Central memory CD8-positive, alpha-beta T cell (primary cell): ENCODE measurements around the gene HPCAL1.
A peak's percentile ranks its signal among the peaks of the same experiment; 100 is the strongest.

Experiments
- ATAC-seq: fragments of 150-1000 bp; cut with Tn5 transposase; replicated peaks from 2 replicates; pipeline ENCODE4 v1.10.0; 2022; ENCODE audit warnings: mild to moderate bottlenecking, moderate FRiP score, moderate number of reproducible peaks; ENCODE audit not compliant: poor library complexity, severe bottlenecking; ENCODE audit errors: extremely low read depth
- DNase-seq, 2 donors: peaks; one replicate each; pipeline ENCODE4 v3.0.0; 2021; ENCODE audit warnings: low spot score in 2 of 2
- H3K27ac Mint-ChIP-seq: one replicate; pipeline ENCODE4 v1.8.0; 2022; ENCODE audit warnings: low read depth, mild to moderate bottlenecking, moderate library complexity, mixed read lengths
- H3K27me3 Mint-ChIP-seq: one replicate; pipeline ENCODE4 v1.8.0; 2022; ENCODE audit warnings: mixed read lengths
- H3K36me3 Mint-ChIP-seq: one replicate; pipeline ENCODE4 v1.8.0; 2022; ENCODE audit warnings: mild to moderate bottlenecking, moderate library complexity, mixed read lengths; ENCODE audit not compliant: insufficient read depth
- H3K4me1 Mint-ChIP-seq: one replicate; pipeline ENCODE4 v1.8.0; 2022; ENCODE audit warnings: mixed read lengths
- H3K4me3 Mint-ChIP-seq: one replicate; pipeline ENCODE4 v1.8.0; 2022; ENCODE audit warnings: mild to moderate bottlenecking, moderate library complexity, mixed read lengths
- H3K9me3 Mint-ChIP-seq: one replicate; pipeline ENCODE4 v1.8.0; 2022; ENCODE audit warnings: mixed read lengths

HPCAL1 gene

GRCh38 chr2:10419553-10420257 lies 117.0 kb downstream of the HPCAL1 start:
- H3K36me3 Mint-ChIP-seq = peaks cover 31% of the 10 kb centered on the region
- no peak overlapping the region for H3K27ac Mint-ChIP-seq
- H3K9me3 Mint-ChIP-seq = no peaks in the 10 kb centered on the region
- no peak overlapping the region for H3K4me3 Mint-ChIP-seq
- peaks cover 3% of the 10 kb centered on the region for H3K4me1 Mint-ChIP-seq
- ATAC-seq (no peak), DNase-seq (no peak)
- H3K27me3 Mint-ChIP-seq = no peaks in the 10 kb centered on the region

DNA sequence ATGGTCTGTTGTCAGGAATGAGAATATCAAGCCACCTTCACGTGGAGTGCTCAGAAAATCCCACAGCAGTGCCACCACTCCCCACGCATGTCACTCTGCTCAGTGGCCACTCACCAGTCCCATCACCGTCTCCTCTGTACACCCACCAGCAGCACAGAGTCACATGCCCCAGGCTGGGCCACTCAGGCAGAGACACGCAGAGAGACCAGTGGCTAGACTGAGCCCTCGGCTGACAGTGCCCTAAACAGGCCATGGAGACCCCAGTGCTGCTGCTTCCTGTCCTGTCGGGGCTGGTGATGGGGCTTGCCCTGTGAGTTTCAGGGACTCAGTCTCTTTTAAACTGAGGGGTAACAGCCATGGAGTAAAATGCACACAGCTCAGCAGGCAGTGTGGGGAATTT lies 119.5 kb downstream of the HPCAL1 start:
- peaks cover 31% of the 10 kb centered on the region for H3K36me3 Mint-ChIP-seq
- H3K27ac Mint-ChIP-seq = no peak overlapping the region

GRCh38 chr2:10422732-10423399 lies 120.2 kb downstream of the HPCAL1 start:
- no peak overlapping the region for H3K4me3 Mint-ChIP-seq
- H3K27me3 Mint-ChIP-seq = no peaks in the 10 kb centered on the region
- ATAC-seq = no peak
- no peaks in the 10 kb centered on the region for H3K9me3 Mint-ChIP-seq
- DNase-seq = no peak
- no peaks in the 10 kb centered on the region for H3K4me1 Mint-ChIP-seq
- H3K27ac Mint-ChIP-seq = no peak overlapping the region
- H3K36me3 Mint-ChIP-seq = peaks cover 33% of the 10 kb centered on the region

More for the DNA sequence above, 119.5 kb downstream of the HPCAL1 start:
- DNase-seq = no peak
- Mint-ChIP-seq H3K9me3 (no peaks in the 10 kb centered on the region), H3K4me1 (peaks cover 3% of the 10 kb centered on the region), H3K27me3 (no peaks in the 10 kb centered on the region), H3K4me3 (no peak overlapping the region)
- ATAC-seq = no peak

- H3K27ac Mint-ChIP-seq = no peak overlapping the region
- no peaks in the 10 kb centered on the region for H3K9me3 Mint-ChIP-seq
- DNase-seq (no peak), ATAC-seq (no peak)
- H3K4me3 Mint-ChIP-seq = no peak overlapping the region
- peaks cover 35% of the 10 kb centered on the region for H3K36me3 Mint-ChIP-seq
- H3K27me3 Mint-ChIP-seq = no peaks in the 10 kb centered on the region
- H3K4me1 Mint-ChIP-seq = no peaks in the 10 kb centered on the region
These were observed 120.7 kb downstream of the HPCAL1 start for GRCh38 chr2:10423400-10423774.

- DNase-seq (no peak), ATAC-seq (no peak)
- Mint-ChIP-seq H3K4me1 (no peaks in the 10 kb centered on the region), H3K36me3 (peaks cover 33% of the 10 kb centered on the region), H3K4me3 (no peak overlapping the region), H3K27ac (no peak overlapping the region), H3K9me3 (no peaks in the 10 kb centered on the region), H3K27me3 (no peaks in the 10 kb centered on the region)
These were observed 121.3 kb downstream of the HPCAL1 start for GRCh38 chr2:10424051-10424450.

DNA sequence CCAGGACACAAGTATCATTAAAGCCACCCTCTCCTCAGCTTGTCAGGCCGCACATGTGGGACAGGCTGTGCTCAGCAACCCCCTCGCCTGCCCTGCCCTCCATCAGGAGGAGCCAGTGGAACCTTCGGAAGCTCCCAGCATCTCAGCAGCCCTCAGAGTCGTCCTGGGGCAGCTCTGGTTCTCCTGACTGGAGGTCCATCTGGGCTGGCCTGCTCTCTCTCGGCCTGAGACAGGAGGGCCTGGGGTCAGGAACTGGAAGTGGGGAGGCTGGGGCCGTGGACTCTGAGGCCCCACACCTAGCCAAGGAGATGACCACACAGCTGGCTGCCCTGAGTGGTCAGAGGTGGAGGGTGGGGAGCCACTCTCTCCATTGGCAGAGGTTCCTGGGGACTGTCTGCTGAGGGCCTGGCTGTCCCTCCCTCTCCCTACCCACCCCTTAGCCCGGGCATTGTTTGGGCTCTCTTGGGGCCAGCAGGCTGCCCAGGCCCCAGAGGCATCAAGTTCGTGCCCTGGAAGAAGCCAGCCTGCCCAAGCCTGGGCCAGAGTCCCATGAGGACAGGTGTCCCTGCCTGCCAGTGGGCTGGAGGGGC lies 122.3 kb downstream of the HPCAL1 start:
- H3K27ac Mint-ChIP-seq = no peak overlapping the region
- ATAC-seq (no peak), DNase-seq (no peak)
- H3K4me1 Mint-ChIP-seq = no peaks in the 10 kb centered on the region
- no peaks in the 10 kb centered on the region for H3K27me3 Mint-ChIP-seq
- no peak overlapping the region for H3K4me3 Mint-ChIP-seq
- no peaks in the 10 kb centered on the region for H3K9me3 Mint-ChIP-seq
- H3K36me3 Mint-ChIP-seq = peaks cover 28% of the 10 kb centered on the region

GRCh38 chr2:10425699-10426098 lies 123.0 kb downstream of the HPCAL1 start:
- no peak overlapping the region for H3K4me3 Mint-ChIP-seq
- H3K4me1 Mint-ChIP-seq = peaks cover under 1% of the 10 kb centered on the region
- H3K27ac Mint-ChIP-seq = no peak overlapping the region
- ATAC-seq (no peak), DNase-seq (no peak)
- no peaks in the 10 kb centered on the region for H3K27me3 Mint-ChIP-seq
- H3K9me3 Mint-ChIP-seq = no peaks in the 10 kb centered on the region
- H3K36me3 Mint-ChIP-seq = peaks cover 26% of the 10 kb centered on the region

GRCh38 chr2:10426726-10427617 lies 124.3 kb downstream of the HPCAL1 start:
- H3K4me3 Mint-ChIP-seq = no peak overlapping the region
- no peak overlapping the region for H3K27ac Mint-ChIP-seq
- no peak for ATAC-seq
- no peak for DNase-seq
- H3K36me3 Mint-ChIP-seq = peaks cover 17% of the 10 kb centered on the region
- no peaks in the 10 kb centered on the region for H3K27me3 Mint-ChIP-seq
- H3K9me3 Mint-ChIP-seq = no peaks in the 10 kb centered on the region
- H3K4me1 Mint-ChIP-seq = peaks cover 5% of the 10 kb centered on the region

- Mint-ChIP-seq H3K4me1 (peaks cover 5% of the 10 kb centered on the region), H3K27ac (no peak overlapping the region), H3K27me3 (no peaks in the 10 kb centered on the region), H3K9me3 (no peaks in the 10 kb centered on the region), H3K36me3 (peaks cover 17% of the 10 kb centered on the region), H3K4me3 (no peak overlapping the region)
- DNase-seq (no peak), ATAC-seq (no peak)
These were observed 124.9 kb downstream of the HPCAL1 start for GRCh38 chr2:10427618-10427949.

- peak overlapping the region; percentile 56 for H3K27ac Mint-ChIP-seq
- H3K4me3 Mint-ChIP-seq = no peak overlapping the region
- H3K4me1 Mint-ChIP-seq = peaks cover 10% of the 10 kb centered on the region
- peaks cover 13% of the 10 kb centered on the region for H3K36me3 Mint-ChIP-seq
- ATAC-seq (no peak), DNase-seq (no peak)
- H3K27me3 Mint-ChIP-seq = no peaks in the 10 kb centered on the region
- no peaks in the 10 kb centered on the region for H3K9me3 Mint-ChIP-seq
These were observed 125.7 kb downstream of the HPCAL1 start for GRCh38 chr2:10428355-10428754.

- no peak for DNase-seq
- peaks cover 13% of the 10 kb centered on the region for H3K36me3 Mint-ChIP-seq
- no peaks in the 10 kb centered on the region for H3K27me3 Mint-ChIP-seq
- H3K4me1 Mint-ChIP-seq = peaks cover 13% of the 10 kb centered on the region
- no peaks in the 10 kb centered on the region for H3K9me3 Mint-ChIP-seq
- no peak overlapping the region for H3K4me3 Mint-ChIP-seq
- H3K27ac Mint-ChIP-seq = peak overlapping the region; percentile 56
- no peak for ATAC-seq
These were observed 126.2 kb downstream of the HPCAL1 start for GRCh38 chr2:10428924-10429323.

DNA sequence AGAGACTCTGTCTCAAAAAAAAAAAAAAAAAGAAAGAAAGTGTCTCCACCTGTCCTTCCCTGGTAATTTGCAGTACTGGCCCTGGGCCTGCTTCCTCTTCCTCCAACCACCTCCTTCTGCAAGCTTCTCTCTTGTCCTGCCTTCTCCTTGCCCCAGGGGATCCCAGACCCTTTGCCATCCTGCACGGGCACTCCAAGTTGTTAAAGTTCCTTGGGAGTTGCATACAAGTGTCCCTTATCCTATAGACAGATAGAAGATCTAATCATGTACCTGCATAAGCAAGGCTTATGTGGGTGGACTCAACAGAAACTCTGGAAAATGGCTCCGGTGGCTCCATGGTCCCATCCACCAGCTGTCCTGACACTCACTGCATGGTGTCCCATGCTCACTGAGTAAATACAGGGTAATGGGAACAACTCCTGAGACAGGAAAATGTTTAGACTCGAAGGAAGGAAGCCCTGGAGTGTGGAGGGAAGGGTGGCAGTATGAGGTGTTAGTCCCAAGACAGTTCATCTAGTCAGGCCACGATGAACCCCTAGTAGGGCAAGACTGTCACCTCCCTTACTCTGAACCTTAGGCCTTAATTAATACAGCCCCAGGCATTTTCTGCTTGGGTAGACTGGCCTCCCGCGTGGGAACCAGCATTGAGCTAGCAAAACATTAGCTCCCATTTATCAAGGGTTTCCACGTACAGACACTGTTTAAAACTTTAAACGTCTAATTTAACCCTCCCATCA lies 128.3 kb downstream of the HPCAL1 start:
- H3K36me3 Mint-ChIP-seq = peaks cover 13% of the 10 kb centered on the region
- no peaks in the 10 kb centered on the region for H3K27me3 Mint-ChIP-seq
- H3K9me3 Mint-ChIP-seq = no peaks in the 10 kb centered on the region
- H3K27ac Mint-ChIP-seq = peak overlapping the region; percentile 8
- ATAC-seq (no peak), DNase-seq (no peak)
- peaks cover 13% of the 10 kb centered on the region for H3K4me1 Mint-ChIP-seq
- H3K4me3 Mint-ChIP-seq = no peak overlapping the region
